Stomach (tissue), 9 donors: Measurements from ENCODE around the gene CALCB. TPM values are rescaled to one million over a fixed set of nuclear protein-coding genes. Genes with fewer than 3 reads are reported as not detected.

Experiments used
- DNase-seq, 2 donors: peaks; one replicate each; pipeline versions ENCODE4 v3.0.0 to v3.0.0-alpha.2; 2013 to 2019
- H3K27ac ChIP-seq, 5 donors: fragments of 200-600 bp in 4 of 5; sonication (generic) in 4 of 5; one replicate each; pipeline ENCODE4 v1.5.1; 2013 to 2019; ENCODE audit warnings: mild to moderate bottlenecking in 1 of 5, moderate library complexity in 1 of 5
- H3K27me3 ChIP-seq, 3 donors: fragments of 200-600 bp; sonication (generic); one replicate each; pipeline ENCODE4 v1.5.1; 2017 to 2019; ENCODE audit warnings: mixed run types in 1 of 3
- H3K36me3 ChIP-seq, 4 donors: fragments of 200-600 bp; sonication (generic); 1 replicate in 3 of 4; 2 replicates in 1 of 4; pipeline ENCODE4 v1.5.1; 2016 to 2019
- H3K4me1 ChIP-seq, 4 donors: fragments of 200-600 bp; sonication (generic); one replicate each; pipeline ENCODE4 v1.5.1; 2016 to 2019
- H3K4me3 ChIP-seq, 4 donors: fragments of 200-600 bp; sonication (generic) in 3 of 4; one replicate each; pipeline ENCODE4 v1.5.1; 2016 to 2019; ENCODE audit warnings: mild to moderate bottlenecking in 1 of 4
- H3K9me3 ChIP-seq, 4 donors: fragments of 200-600 bp; sonication (generic); one replicate each; pipeline ENCODE4 v1.5.1; 2016 to 2019
- CTCF ChIP-seq, 7 experiments: fragments of 450-650 bp in 4 of 7; fragments of 200-600 bp in 3 of 7; sonication (generic) in 3 of 7; IDR thresholded peaks; one replicate each; pipeline ENCODE4 v1.5.1; 2016 to 2019; ENCODE audit warnings: antibody characterized with exemption in 7 of 7, control low read depth in 2 of 7, mild to moderate bottlenecking in 1 of 7
- EP300 ChIP-seq: sonication (generic); formaldehyde crosslinking; IDR thresholded peaks from one replicate; pipeline ENCODE4 v1.6.1; 2017; ENCODE audit warnings: antibody characterized with exemption
- POLR2A ChIP-seq, 4 donors: fragments of 450-650 bp; IDR thresholded peaks; one replicate each; pipeline ENCODE4 v1.6.1; 2016; ENCODE audit warnings: antibody characterized with exemption in 4 of 4, control low read depth in 2 of 4, mild to moderate bottlenecking in 1 of 4, moderate library complexity in 1 of 4
- POLR2AphosphoS5 ChIP-seq, 3 donors: sonication (generic); formaldehyde crosslinking; IDR thresholded peaks; one replicate each; pipeline ENCODE4 v1.6.1; 2016; ENCODE audit warnings: antibody characterized with exemption in 3 of 3
- WGBS, 5 donors: extraction: QIAGEN DNeasy Blood & Tissue Kit in 3 of 5; methylation state at CpG; one replicate each; pipeline versions ENCODE4 v1.1.5 to v1.1.7; 2013 to 2018; 5-methylcytosine and 5-hydroxymethylcytosine counted together
- intact Hi-C: fragments of 100-400 bp; cut with DNase I; formaldehyde crosslinking; loops from one replicate; pipeline ENCODE4 v1.15.1; 2023; ENCODE audit warnings: low total_unique reads
- polyA plus RNA-seq, 3 donors: library from polyadenylated mRNA; stranded (reverse); fragments of 200-250 nt; gene quantifications; one replicate each; pipeline ENCODE4 v1.2.3, GENCODE V29; 2013
- total RNA-seq, 5 donors: library from RNA; depleted of rRNA; stranded (reverse); fragments of >200 nt; gene quantifications; one replicate each; pipeline versions ENCODE4 v1.1.0 to v1.2.3, GENCODE V29; 2014 to 2016
- donor health status: healthy with polysubstance abuse.
- donor health status: Bipolar disorder and iron deficiency.
- donor health status: healthy.

Gene CALCB
- total and polyA plus RNA-seq, 8 donors = 0.12 to 0.43 TPM; not detected in 6

GRCh38 chr11:15097411-15097810 is 24.0 kb downstream of the CALCB start:
- H3K27ac ChIP-seq = no peak overlapping the region
- H3K4me3 ChIP-seq = no peak overlapping the region
- H3K36me3 ChIP-seq = no peaks in the 10 kb centered on the region
- TF ChIP-seq POLR2A (IDR thresholded peaks at IDR 0.05) (no peak), POLR2AphosphoS5 (IDR thresholded peaks at IDR 0.05) (no peak), EP300 (no peak), CTCF (IDR thresholded peaks at IDR 0.05) (no peak)
- 90 to 95% (median 91%) methylated on average over 3 of the region's 3 CpGs for WGBS, 5 donors
- intact Hi-C loops = no loop called here
- no peaks in the 10 kb centered on the region for H3K4me1 ChIP-seq
- DNase-seq = no peak
- H3K27me3 ChIP-seq = peaks cover 0 to 4% (median 0%) of the 10 kb centered on the region in 3 donors
- no peaks in the 10 kb centered on the region for H3K9me3 ChIP-seq

- intact Hi-C loops = no loop called here
- Histone ChIP-seq H3K9me3 (peaks cover 0 to 3% (median 0%) of the 10 kb centered on the region in 4 donors), H3K36me3 (no peaks in the 10 kb centered on the region), H3K27me3 (peaks cover 0 to 4% (median 0%) of the 10 kb centered on the region in 3 donors), H3K4me1 (no peaks in the 10 kb centered on the region), H3K27ac (no peak overlapping the region), H3K4me3 (no peak overlapping the region)
- DNase-seq = no peak
- TF ChIP-seq POLR2AphosphoS5 (IDR thresholded peaks at IDR 0.05) (no peak), POLR2A (IDR thresholded peaks at IDR 0.05) (no peak), CTCF (IDR thresholded peaks at IDR 0.05) (no peak), EP300 (no peak)
These were observed 25.9 kb downstream of the CALCB start for GRCh38 chr11:15099267-15099666.

GRCh38 chr11:15101072-15101709 is 27.8 kb downstream of the CALCB start:
- H3K36me3 ChIP-seq = no peaks in the 10 kb centered on the region
- H3K27me3 ChIP-seq = peaks cover 0 to 4% (median 0%) of the 10 kb centered on the region in 3 donors
- 22 to 29% (median 26%) methylated on average over 8 of the region's 8 CpGs for WGBS, 5 donors
- intact Hi-C loops = loop anchor here (5.0 kb wide), 1 partner anchor 106 kb away; no protein-coding TSS in a partner anchor
- H3K4me1 ChIP-seq = no peaks in the 10 kb centered on the region
- no peak overlapping the region for H3K27ac ChIP-seq
- peak; percentile 78 to 88 for DNase-seq
- TF ChIP-seq CTCF (IDR thresholded peaks at IDR 0.05) = peak in 5 of 7 experiments; percentile 78 to 93 (median 89)
- TF ChIP-seq EP300 = no peak
- H3K4me3 ChIP-seq = no peak overlapping the region
- peaks cover 0 to 5% (median 0%) of the 10 kb centered on the region in 4 donors for H3K9me3 ChIP-seq

GRCh38 chr11:15104166-15104565 is 30.8 kb downstream of the CALCB start:
- intact Hi-C loops = loop anchor here (5.0 kb wide), 1 partner anchor 103 kb away; no protein-coding TSS in a partner anchor
- Histone ChIP-seq H3K4me1 (no peaks in the 10 kb centered on the region), H3K27me3 (no peaks in the 10 kb centered on the region), H3K4me3 (no peak overlapping the region), H3K27ac (no peak overlapping the region), H3K9me3 (peaks cover 0 to 5% (median 0%) of the 10 kb centered on the region in 4 donors), H3K36me3 (no peaks in the 10 kb centered on the region)
- no peak for TF ChIP-seq CTCF (IDR thresholded peaks at IDR 0.05)
- no peak for TF ChIP-seq POLR2AphosphoS5 (IDR thresholded peaks at IDR 0.05)
- TF ChIP-seq EP300 = no peak
- no peak for TF ChIP-seq POLR2A (IDR thresholded peaks at IDR 0.05)
- DNase-seq = no peak
- WGBS, 5 donors = 93 to 98% (median 96%) methylated on average over 2 of the region's 2 CpGs
